ENCODE data around the gene RHEB. TPM values are rescaled to one million over a fixed set of nuclear protein-coding genes. Genes with fewer than 3 reads are reported as not detected.
A peak's percentile ranks its signal among the peaks of the same experiment; 100 is the strongest.
"Not testable (repeated sequence)": the region's sequence is repeated elsewhere in the genome, so short reads cannot be mapped to it uniquely, and the experiment has no call there.

RHEB gene
- total RNA-seq, 1 experiment from 2014 or later, result 203 TPM

GRCh38 chr7:151544183-151544582 lies 24.5 kb upstream of the RHEB start:
- Histone ChIP-seq H3K27ac (no peak overlapping the region), H3K27me3 (replicated peaks) (no peaks in the 10 kb centered on the region), H3K4me1 (replicated peaks) (no peaks in the 10 kb centered on the region), H3K36me3 (no peaks in the 10 kb centered on the region), H3K9me3 (replicated peaks) (no peaks in the 10 kb centered on the region), H3K4me3 (no peak overlapping the region)
- DNase-seq (ENCODE audit: low read depth in 1 of 2, low spot score in 2 of 2), result no peak

- DNase-seq (ENCODE audit: low read depth in 1 of 2, low spot score in 2 of 2), result no peak
- no peak overlapping the region for H3K4me3 ChIP-seq
- H3K36me3 ChIP-seq, result no peaks in the 10 kb centered on the region
- H3K4me1 ChIP-seq (replicated peaks), result no peaks in the 10 kb centered on the region
- no peak overlapping the region for H3K27ac ChIP-seq
- H3K9me3 ChIP-seq (replicated peaks), result no peaks in the 10 kb centered on the region
- H3K27me3 ChIP-seq (replicated peaks), result no peaks in the 10 kb centered on the region
Measured at GRCh38 chr7:151542606-151543130, 23.0 kb upstream of the RHEB start.

- H3K4me1 ChIP-seq (replicated peaks), result no peaks in the 10 kb centered on the region
- no peaks in the 10 kb centered on the region for H3K27me3 ChIP-seq (replicated peaks)
- no peak overlapping the region for H3K4me3 ChIP-seq
- no peak overlapping the region for H3K27ac ChIP-seq
- no peak for DNase-seq (ENCODE audit: low read depth in 1 of 2, low spot score in 2 of 2)
- H3K9me3 ChIP-seq (replicated peaks), result no peaks in the 10 kb centered on the region
- no peaks in the 10 kb centered on the region for H3K36me3 ChIP-seq
Measured at GRCh38 chr7:151541709-151542499, 22.2 kb upstream of the RHEB start.

GRCh38 chr7:151540146-151540545 lies 20.5 kb upstream of the RHEB start:
- no peak overlapping the region for H3K27ac ChIP-seq
- H3K4me3 ChIP-seq, result no peak overlapping the region
- DNase-seq (ENCODE audit: low read depth in 1 of 2, low spot score in 2 of 2), result no peak
- H3K4me1 ChIP-seq (replicated peaks), result no peaks in the 10 kb centered on the region
- no peaks in the 10 kb centered on the region for H3K36me3 ChIP-seq
- H3K27me3 ChIP-seq (replicated peaks), result no peaks in the 10 kb centered on the region
- no peaks in the 10 kb centered on the region for H3K9me3 ChIP-seq (replicated peaks)

GRCh38 chr7:151539088-151539671 lies 19.5 kb upstream of the RHEB start:
- Histone ChIP-seq H3K9me3 (replicated peaks) (no peaks in the 10 kb centered on the region), H3K36me3 (no peaks in the 10 kb centered on the region), H3K27me3 (replicated peaks) (no peaks in the 10 kb centered on the region), H3K4me1 (replicated peaks) (no peaks in the 10 kb centered on the region), H3K27ac (no peak overlapping the region), H3K4me3 (no peak overlapping the region)
- no peak for DNase-seq (ENCODE audit: low read depth in 1 of 2, low spot score in 2 of 2)

GRCh38 chr7:151537818-151538561 lies 18.3 kb upstream of the RHEB start:
- no peaks in the 10 kb centered on the region for H3K36me3 ChIP-seq
- no peak overlapping the region for H3K27ac ChIP-seq
- no peaks in the 10 kb centered on the region for H3K4me1 ChIP-seq (replicated peaks)
- no peaks in the 10 kb centered on the region for H3K9me3 ChIP-seq (replicated peaks)
- no peak overlapping the region for H3K4me3 ChIP-seq
- H3K27me3 ChIP-seq (replicated peaks), result no peaks in the 10 kb centered on the region
- no peak for DNase-seq (ENCODE audit: low read depth in 1 of 2, low spot score in 2 of 2)

- not testable (repeated sequence) for H3K9me3 ChIP-seq (replicated peaks); H3K4me1 ChIP-seq (replicated peaks); H3K27me3 ChIP-seq (replicated peaks); H3K36me3 ChIP-seq; H3K4me3 ChIP-seq; H3K27ac ChIP-seq; DNase-seq (ENCODE audit: low read depth in 1 of 2, low spot score in 2 of 2)
Measured at GRCh38 chr7:151536178-151536577, 16.5 kb upstream of the RHEB start.

GRCh38 chr7:151529842-151530241 lies 10.1 kb upstream of the RHEB start:
- Histone ChIP-seq H3K27ac (no peak overlapping the region), H3K9me3 (replicated peaks) (no peaks in the 10 kb centered on the region), H3K27me3 (replicated peaks) (no peaks in the 10 kb centered on the region), H3K4me3 (no peak overlapping the region), H3K36me3 (no peaks in the 10 kb centered on the region), H3K4me1 (replicated peaks) (no peaks in the 10 kb centered on the region)
- no peak for DNase-seq (ENCODE audit: low read depth in 1 of 2, low spot score in 2 of 2)

GRCh38 chr7:151524845-151525244 lies 5.2 kb upstream of the RHEB start:
- no peak for DNase-seq (ENCODE audit: low read depth in 1 of 2, low spot score in 2 of 2)
- no peaks in the 10 kb centered on the region for H3K27me3 ChIP-seq (replicated peaks)
- no peaks in the 10 kb centered on the region for H3K36me3 ChIP-seq

GRCh38 chr7:151524331-151524730 lies 4.6 kb upstream of the RHEB start:
- Histone ChIP-seq H3K36me3 (peaks cover 1% of the 10 kb centered on the region), H3K4me1 (replicated peaks) (peaks cover 9% of the 10 kb centered on the region), H3K27ac (no peak overlapping the region), H3K4me3 (no peak overlapping the region), H3K9me3 (replicated peaks) (no peaks in the 10 kb centered on the region), H3K27me3 (replicated peaks) (no peaks in the 10 kb centered on the region)
- DNase-seq (ENCODE audit: low read depth in 1 of 2, low spot score in 2 of 2), result no peak

More at GRCh38 chr7:151524845-151525244, 5.2 kb upstream of the RHEB start:
- H3K4me3 ChIP-seq, result no peak overlapping the region
- no peaks in the 10 kb centered on the region for H3K9me3 ChIP-seq (replicated peaks)
- peaks cover 9% of the 10 kb centered on the region for H3K4me1 ChIP-seq (replicated peaks)
- no peak overlapping the region for H3K27ac ChIP-seq

- H3K27me3 ChIP-seq (replicated peaks), result no peaks in the 10 kb centered on the region
- peak in 1 of 2 experiments; percentile 66 for DNase-seq (ENCODE audit: low read depth in 1 of 2, low spot score in 2 of 2)
- peak overlapping the region; percentile 49 for H3K4me3 ChIP-seq
- peak overlapping the region; percentile 99 for H3K27ac ChIP-seq
- no peaks in the 10 kb centered on the region for H3K9me3 ChIP-seq (replicated peaks)
- H3K4me1 ChIP-seq (replicated peaks), result peaks cover 27% of the 10 kb centered on the region
- H3K36me3 ChIP-seq, result peaks cover 16% of the 10 kb centered on the region
Measured at GRCh38 chr7:151520419-151521261, 945 bp upstream of the RHEB start.

GRCh38 chr7:151518947-151519764 lies 539 bp downstream of the RHEB start:
- Histone ChIP-seq H3K36me3 (peaks cover 18% of the 10 kb centered on the region), H3K4me3 (peak overlapping the region; percentile 100), H3K4me1 (replicated peaks) (peaks cover 33% of the 10 kb centered on the region), H3K27ac (peak overlapping the region; percentile 99)
- not testable (repeated sequence) for H3K27me3 ChIP-seq (replicated peaks); H3K9me3 ChIP-seq (replicated peaks)
- peak; percentile 60 to 64 for DNase-seq (ENCODE audit: low read depth in 1 of 2, low spot score in 2 of 2)
